Stimulated activated CD8-positive, alpha-beta memory T cell treated with anti-CD3 and anti-CD28 coated beads, Interleukin-15, amount 100 ng/mL, for 24 hours (primary cell): ENCODE data around the gene TWNK.
"Not testable (repeated sequence)": the region's sequence is repeated elsewhere in the genome, so short reads cannot be mapped to it uniquely, and the experiment has no call there.

Experiments used
- DNase-seq: peaks from one replicate; pipeline ENCODE4 v3.0.0-alpha.2; 2020; ENCODE audit warnings: low read depth

The TWNK gene

GRCh38 chr10:101030496-101031127 is 43.3 kb downstream of the TWNK start:
- no peak for DNase-seq

- peak; percentile 87 for DNase-seq
Observed at GRCh38 chr10:101031128-101031795, 43.9 kb downstream of the TWNK start, which contains the start of the genes PDZD7 and SFXN3. Gene PDZD7, minus strand, starts transcription at chr10:101031129. Its CDS starts 910 bp downstream, at chr10:101030219. Gene SFXN3, plus strand, starts transcription at chr10:101031234. Its CDS starts 3,461 bp downstream, at chr10:101034695.

- peak; percentile 37 for DNase-seq
Observed at GRCh38 chr10:101031796-101032636, 44.7 kb downstream of the TWNK start.

GRCh38 chr10:101032637-101033224 is 45.4 kb downstream of the TWNK start:
- DNase-seq, result peak; percentile 21

GRCh38 chr10:101033276-101033675 is 45.9 kb downstream of the TWNK start:
- no peak for DNase-seq

GRCh38 chr10:101034404-101034803 is 47.1 kb downstream of the TWNK start:
- not testable (repeated sequence) for DNase-seq

- no peak for DNase-seq
Observed at GRCh38 chr10:101035314-101035713, 48.0 kb downstream of the TWNK start.

GRCh38 chr10:101035916-101036702 is 48.8 kb downstream of the TWNK start:
- no peak for DNase-seq

- DNase-seq, result no peak
Observed at GRCh38 chr10:101036726-101037125, 49.4 kb downstream of the TWNK start.

- DNase-seq, result no peak
Observed at GRCh38 chr10:101038484-101038883, 51.1 kb downstream of the TWNK start.

- no peak for DNase-seq
Observed at GRCh38 chr10:101040061-101040460, 52.7 kb downstream of the TWNK start.

GRCh38 chr10:101040851-101041250 is 53.5 kb downstream of the TWNK start:
- no peak for DNase-seq

- no peak for DNase-seq
Observed at GRCh38 chr10:101041252-101041761, 54.0 kb downstream of the TWNK start.

- no peak for DNase-seq
Observed at GRCh38 chr10:101042118-101042517, 54.8 kb downstream of the TWNK start.

GRCh38 chr10:101042667-101043362 is 55.5 kb downstream of the TWNK start:
- peak; percentile 74 for DNase-seq

- DNase-seq, result no peak
Observed at GRCh38 chr10:101043363-101043707, 56.0 kb downstream of the TWNK start.
